ENCODE measurements around the gene FAM43B.

Gene FAM43B

DNA sequence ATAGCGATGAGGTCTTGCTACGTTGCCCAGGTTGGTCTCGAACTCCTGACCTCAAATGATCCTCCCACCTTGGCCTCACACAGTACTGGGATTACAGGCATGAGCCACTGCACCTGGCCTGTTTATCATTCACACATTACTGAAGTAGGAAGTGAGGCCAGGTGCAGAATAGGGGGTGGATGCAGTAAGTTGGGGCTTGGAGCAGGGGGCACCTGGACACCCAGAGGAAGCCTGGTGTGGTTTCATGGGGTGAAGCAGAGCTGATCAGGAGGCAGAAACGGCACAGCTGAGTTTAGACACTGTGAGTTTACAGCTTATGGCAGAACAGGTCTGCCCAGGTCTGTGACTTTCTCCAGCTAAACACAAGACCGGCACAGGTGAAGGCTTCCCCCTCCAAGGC is 41.4 kb downstream of the FAM43B start:
- DNase-seq = no peak
- H3K4me2 ChIP-seq (ENCODE audit: low read depth, low read length) = no peak overlapping the region
- H4K20me1 ChIP-seq (ENCODE audit: insufficient read depth, low read length) = 0 out of 2 replicates have a peak, but pooled peaks cover under 1% of the 10 kb centered on the region
- no peak overlapping the region for H3K9ac ChIP-seq (ENCODE audit: low read length)
- no peak overlapping the region for H3K4me3 ChIP-seq (ENCODE audit: low read length)
- H3K4me1 ChIP-seq (ENCODE audit: low read length) = 0 out of 2 replicates have a peak, but pooled peaks cover 7% of the 10 kb centered on the region
- peaks cover 38% of the 10 kb centered on the region for H3K27me3 ChIP-seq (replicated peaks; ENCODE audit: insufficient read depth, low read length)
- H3F3A ChIP-seq (ENCODE audit: insufficient read depth, low read length) = no peaks in the 10 kb centered on the region
- no peak overlapping the region for H3K27ac ChIP-seq (ENCODE audit: low read length)
- TF ChIP-seq EZH2 (optimal IDR thresholded peaks at IDR 0.05; ENCODE audit: low read depth, low read length) = no peak
- no peak for TF ChIP-seq EZH2phosphoT487 (IDR thresholded peaks at IDR 0.05; ENCODE audit: low read length)
- TF ChIP-seq, protein P1, sequence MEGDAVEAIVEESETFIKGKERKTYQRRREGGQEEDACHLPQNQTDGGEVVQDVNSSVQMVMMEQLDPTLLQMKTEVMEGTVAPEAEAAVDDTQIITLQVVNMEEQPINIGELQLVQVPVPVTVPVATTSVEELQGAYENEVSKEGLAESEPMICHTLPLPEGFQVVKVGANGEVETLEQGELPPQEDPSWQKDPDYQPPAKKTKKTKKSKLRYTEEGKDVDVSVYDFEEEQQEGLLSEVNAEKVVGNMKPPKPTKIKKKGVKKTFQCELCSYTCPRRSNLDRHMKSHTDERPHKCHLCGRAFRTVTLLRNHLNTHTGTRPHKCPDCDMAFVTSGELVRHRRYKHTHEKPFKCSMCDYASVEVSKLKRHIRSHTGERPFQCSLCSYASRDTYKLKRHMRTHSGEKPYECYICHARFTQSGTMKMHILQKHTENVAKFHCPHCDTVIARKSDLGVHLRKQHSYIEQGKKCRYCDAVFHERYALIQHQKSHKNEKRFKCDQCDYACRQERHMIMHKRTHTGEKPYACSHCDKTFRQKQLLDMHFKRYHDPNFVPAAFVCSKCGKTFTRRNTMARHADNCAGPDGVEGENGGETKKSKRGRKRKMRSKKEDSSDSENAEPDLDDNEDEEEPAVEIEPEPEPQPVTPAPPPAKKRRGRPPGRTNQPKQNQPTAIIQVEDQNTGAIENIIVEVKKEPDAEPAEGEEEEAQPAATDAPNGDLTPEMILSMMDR (IDR thresholded peaks at IDR 0.05; ENCODE audit: low read length) = no peak
- no peaks in the 10 kb centered on the region for H3K9me3 ChIP-seq (replicated peaks; ENCODE audit: insufficient read depth, low read length)
- no peaks in the 10 kb centered on the region for H3K36me3 ChIP-seq (replicated peaks; ENCODE audit: insufficient read depth, low read length)
- H2AFZ ChIP-seq (ENCODE audit: low read length) = no peak overlapping the region
- no peaks in the 10 kb centered on the region for H3K9me2 ChIP-seq (replicated peaks; ENCODE audit: insufficient read depth, low read length)
- no peaks in the 10 kb centered on the region for H3K79me2 ChIP-seq (ENCODE audit: low read length)

DNA sequence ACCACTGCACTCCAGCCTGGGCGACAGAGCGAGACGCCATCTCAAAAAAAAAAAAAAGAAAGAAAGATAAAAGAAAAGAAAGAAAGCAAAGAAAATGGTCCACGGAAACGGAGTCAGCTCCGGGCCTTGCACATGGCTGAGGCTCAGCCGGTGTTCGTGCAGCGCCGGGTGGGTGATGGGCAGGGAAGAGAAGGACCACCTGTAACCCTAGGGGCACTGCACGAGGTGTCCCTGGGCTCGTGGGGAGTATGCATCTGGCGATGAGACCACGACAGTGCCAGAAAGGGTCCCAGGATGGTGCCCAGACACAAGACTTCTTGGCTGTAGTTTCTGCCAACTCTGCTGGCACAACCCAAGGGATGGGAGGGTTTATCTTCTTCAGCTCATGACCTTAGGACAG is 42.4 kb downstream of the FAM43B start:
- no peaks in the 10 kb centered on the region for H3K9me3 ChIP-seq (replicated peaks; ENCODE audit: insufficient read depth, low read length)
- H3K4me2 ChIP-seq (ENCODE audit: low read depth, low read length) = no peak overlapping the region
- 0 out of 2 replicates have a peak, but pooled peaks cover 2% of the 10 kb centered on the region for H4K20me1 ChIP-seq (ENCODE audit: insufficient read depth, low read length)
- H3K27ac ChIP-seq (ENCODE audit: low read length) = no peak overlapping the region
- no peaks in the 10 kb centered on the region for H3K36me3 ChIP-seq (replicated peaks; ENCODE audit: insufficient read depth, low read length)
- no peak for DNase-seq
- H2AFZ ChIP-seq (ENCODE audit: low read length) = no peak overlapping the region
- no peak overlapping the region for H3K9ac ChIP-seq (ENCODE audit: low read length)
- H3K79me2 ChIP-seq (ENCODE audit: low read length) = no peaks in the 10 kb centered on the region
- no peak for TF ChIP-seq EZH2phosphoT487 (IDR thresholded peaks at IDR 0.05; ENCODE audit: low read length)
- no peak for TF ChIP-seq EZH2 (optimal IDR thresholded peaks at IDR 0.05; ENCODE audit: low read depth, low read length)
- TF ChIP-seq, protein P1 (IDR thresholded peaks at IDR 0.05; ENCODE audit: low read length) = no peak
- H3K9me2 ChIP-seq (replicated peaks; ENCODE audit: insufficient read depth, low read length) = no peaks in the 10 kb centered on the region
- H3F3A ChIP-seq (ENCODE audit: insufficient read depth, low read length) = no peaks in the 10 kb centered on the region
- peaks cover 29% of the 10 kb centered on the region for H3K27me3 ChIP-seq (replicated peaks; ENCODE audit: insufficient read depth, low read length)
- H3K4me1 ChIP-seq (ENCODE audit: low read length) = no peaks in the 10 kb centered on the region
- no peak overlapping the region for H3K4me3 ChIP-seq (ENCODE audit: low read length)

DNA sequence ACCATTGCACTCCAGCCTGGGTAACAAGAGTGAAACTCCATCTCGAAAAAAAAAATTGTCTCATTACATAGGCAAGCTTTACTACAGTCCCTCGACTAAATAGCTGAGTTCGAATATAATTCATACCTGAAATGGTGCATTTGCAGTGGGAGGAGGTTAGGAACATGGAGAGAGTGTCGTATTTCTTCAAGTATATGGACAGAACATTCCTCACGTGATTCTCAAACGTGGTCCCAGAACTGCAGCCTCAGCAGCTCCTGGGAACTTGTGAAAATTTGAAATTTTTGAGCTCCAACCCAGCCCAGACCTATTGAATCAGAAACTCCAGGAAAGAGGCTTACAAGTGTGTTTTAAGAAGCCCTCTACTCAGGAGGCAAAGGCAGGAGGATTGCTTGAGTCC is 43.7 kb downstream of the FAM43B start:
- Histone ChIP-seq H4K20me1 (ENCODE audit: insufficient read depth, low read length) (0 out of 2 replicates have a peak, but pooled peaks cover 2% of the 10 kb centered on the region), H3F3A (ENCODE audit: insufficient read depth, low read length) (no peaks in the 10 kb centered on the region), H3K4me2 (ENCODE audit: low read depth, low read length) (no peak overlapping the region), H3K79me2 (ENCODE audit: low read length) (no peaks in the 10 kb centered on the region), H2AFZ (ENCODE audit: low read length) (no peak overlapping the region), H3K9me3 (replicated peaks; ENCODE audit: insufficient read depth, low read length) (no peaks in the 10 kb centered on the region), H3K27ac (ENCODE audit: low read length) (no peak overlapping the region), H3K4me3 (ENCODE audit: low read length) (no peak overlapping the region), H3K4me1 (ENCODE audit: low read length) (no peaks in the 10 kb centered on the region), H3K9me2 (replicated peaks; ENCODE audit: insufficient read depth, low read length) (no peaks in the 10 kb centered on the region), H3K9ac (ENCODE audit: low read length) (no peak overlapping the region), H3K36me3 (replicated peaks; ENCODE audit: insufficient read depth, low read length) (no peaks in the 10 kb centered on the region), H3K27me3 (replicated peaks; ENCODE audit: insufficient read depth, low read length) (peaks cover 18% of the 10 kb centered on the region)
- TF ChIP-seq, protein P1 (IDR thresholded peaks at IDR 0.05; ENCODE audit: low read length) = no peak
- no peak for TF ChIP-seq EZH2 (optimal IDR thresholded peaks at IDR 0.05; ENCODE audit: low read depth, low read length)
- no peak for TF ChIP-seq EZH2phosphoT487 (IDR thresholded peaks at IDR 0.05; ENCODE audit: low read length)
- no peak for DNase-seq

Data from MM.1S (cell line).